GM23338 (cell line): ENCODE measurements around the gene KLHL12. TPM values are rescaled to one million over a fixed set of nuclear protein-coding genes. Genes with fewer than 3 reads are reported as not detected.
A peak's percentile ranks its signal among the peaks of the same experiment; 100 is the strongest.

Experiments used
- ATAC-seq: fragments of 200-7000 bp; cut with Tn5 transposase; 3 replicates; pipeline ENCODE4 v1.9.1; 2020
- DNase-seq: peaks from one replicate; pipeline ENCODE4 v3.0.0-alpha.2; 2015; ENCODE audit warnings: low spot score
- H2AFZ ChIP-seq: fragments of 200-600 bp; sonication (generic); 2 replicates; pipeline ENCODE4 v1.8.0; 2016; ENCODE audit warnings: antibody characterized with exemption, mild to moderate bottlenecking, moderate library complexity
- H3F3A ChIP-seq: fragments of 200-600 bp; sonication (generic); replicated peaks from 2 replicates; pipeline ENCODE4 v1.8.0; 2017; ENCODE audit warnings: antibody characterized with exemption, mixed run types, low read depth
- H3K27ac ChIP-seq: fragments of 200-600 bp; sonication (generic); 2 replicates; pipeline ENCODE4 v1.6.1; 2016; ENCODE audit warnings: low read depth
- H3K27me3 ChIP-seq: fragments of 200-600 bp; sonication (generic); 2 replicates; pipeline ENCODE4 v1.8.0; 2016; ENCODE audit warnings: mild to moderate bottlenecking, mixed run types, moderate library complexity; ENCODE audit not compliant: insufficient read depth
- H3K36me3 ChIP-seq: fragments of 200-600 bp; sonication (generic); 2 replicates; pipeline ENCODE4 v1.8.0; 2016; ENCODE audit warnings: mild to moderate bottlenecking; ENCODE audit not compliant: insufficient read depth
- H3K4me1 ChIP-seq: fragments of 200-600 bp; sonication (generic); 2 replicates; pipeline ENCODE4 v1.8.0; 2016; ENCODE audit warnings: mild to moderate bottlenecking, moderate library complexity; ENCODE audit not compliant: insufficient read depth
- H3K4me2 ChIP-seq: fragments of 200-600 bp; sonication (generic); 2 replicates; pipeline ENCODE4 v1.7.1; 2017; ENCODE audit warnings: mixed run types
- H3K4me3 ChIP-seq: fragments of 200-600 bp; sonication (generic); 2 replicates; pipeline ENCODE4 v1.6.1; 2016; ENCODE audit warnings: mixed run types
- H3K79me2 ChIP-seq: fragments of 200-600 bp; sonication (generic); replicated peaks from 2 replicates; pipeline ENCODE4 v1.8.0; 2017; ENCODE audit warnings: mild to moderate bottlenecking; ENCODE audit not compliant: insufficient read depth
- H3K9me2 ChIP-seq: fragments of 200-600 bp; sonication (generic); 2 replicates; pipeline ENCODE4 v1.8.0; 2017; ENCODE audit not compliant: insufficient read depth
- H4K20me1 ChIP-seq: fragments of 200-600 bp; sonication (generic); replicated peaks from 2 replicates; pipeline ENCODE4 v1.8.0; 2017; ENCODE audit warnings: mild to moderate bottlenecking; ENCODE audit not compliant: insufficient read depth
- H3K27ac Mint-ChIP-seq: 2 replicates; pipeline ENCODE4 v1.8.0; 2020; ENCODE audit warnings: inconsistent platforms, mild to moderate bottlenecking, moderate library complexity, mixed read lengths
- H3K27me3 Mint-ChIP-seq: 3 replicates; pipeline ENCODE4 v1.8.0; 2022; ENCODE audit warnings: low read depth, mild to moderate bottlenecking, moderate library complexity, mixed read lengths, inconsistent platforms; ENCODE audit not compliant: insufficient read depth, poor library complexity
- H3K36me3 Mint-ChIP-seq: 3 replicates; pipeline ENCODE4 v1.8.0; 2021; ENCODE audit warnings: low read depth, mild to moderate bottlenecking, inconsistent platforms, moderate library complexity, mixed read lengths
- H3K4me1 Mint-ChIP-seq: 3 replicates; pipeline ENCODE4 v1.8.0; 2020; ENCODE audit warnings: mild to moderate bottlenecking, inconsistent platforms, mixed read lengths
- H3K4me3 Mint-ChIP-seq: 3 replicates; pipeline ENCODE4 v1.8.0; 2021; ENCODE audit warnings: moderate library complexity, mild to moderate bottlenecking, inconsistent platforms, mixed read lengths
- H3K9me3 Mint-ChIP-seq: 3 replicates; pipeline ENCODE4 v1.8.0; 2020; ENCODE audit warnings: moderate library complexity, mild to moderate bottlenecking, inconsistent platforms, mixed read lengths
- CREB1 ChIP-seq: fragments of 250-450 bp; sonication (Bioruptor Pico); IDR thresholded peaks from 2 replicates; pipeline ENCODE4 v1.5.0; 2020; ENCODE audit warnings: low read depth, mild to moderate bottlenecking, moderate library complexity
- EZH2 ChIP-seq: fragments of 200-600 bp; sonication (generic); IDR thresholded peaks from one replicate; pipeline ENCODE4 v1.8.0; 2017; ENCODE audit warnings: antibody characterized with exemption, mild to moderate bottlenecking, low read depth; ENCODE audit not compliant: unreplicated experiment
- EZH2phosphoT487 ChIP-seq: fragments of 200-600 bp; sonication (generic); IDR thresholded peaks from one replicate; pipeline ENCODE4 v1.8.1; 2018; ENCODE audit warnings: antibody characterized with exemption; ENCODE audit not compliant: unreplicated experiment
- JUNB ChIP-seq: IDR thresholded peaks from one replicate; pipeline ENCODE4 v1.6.1; 2016; ENCODE audit warnings: antibody characterized with exemption; ENCODE audit not compliant: unreplicated experiment
- NANOG ChIP-seq: IDR thresholded peaks from 2 replicates; pipeline ENCODE4 v1.6.1; 2016; ENCODE audit warnings: antibody characterized with exemption, borderline replicate concordance
- POLR2AphosphoS5 ChIP-seq: IDR thresholded peaks from 2 replicates; pipeline ENCODE4 v1.6.1; 2016; ENCODE audit warnings: antibody characterized with exemption, low read depth
- REST ChIP-seq: IDR thresholded peaks from one replicate; pipeline ENCODE4 v1.6.1; 2018; ENCODE audit warnings: antibody characterized with exemption; ENCODE audit not compliant: unreplicated experiment
- STAT1 ChIP-seq: IDR thresholded peaks from one replicate; pipeline ENCODE4 v1.6.1; 2016; ENCODE audit warnings: antibody characterized with exemption; ENCODE audit not compliant: unreplicated experiment
- ZNF114 ChIP-seq: fragments of 250-450 bp; sonication (Bioruptor Pico); IDR thresholded peaks from 2 replicates; pipeline ENCODE4 v1.5.0; 2020; ENCODE audit warnings: mild to moderate bottlenecking, moderate library complexity
- ZNF331 ChIP-seq: fragments of 250-450 bp; sonication (Bioruptor Pico); IDR thresholded peaks from 2 replicates; pipeline ENCODE4 v1.5.0; 2020; ENCODE audit warnings: low read depth, mild to moderate bottlenecking, moderate library complexity
- polyA plus RNA-seq: library from polyadenylated mRNA; unstranded; fragments of >200 nt; fragmentation: Nextera tagmentation; extraction: Ambion mirVana; gene quantifications from 2 replicates; pipeline ENCODE4 v1.2.1, GENCODE V29; 2016
- total RNA-seq: library from RNA; depleted of rRNA; stranded (reverse); fragments of >200 nt; shearing (Covaris generic); gene quantifications from 2 replicates; pipeline ENCODE4 v1.2.3, GENCODE V29; 2014
- TF ChIP-seq, protein P1 (sequence below), 2 experiments: fragments of 200-600 bp in 1 of 2; sonication (generic) in 1 of 2; conservative IDR thresholded peaks; 2 replicates each; pipeline versions ENCODE4 v1.5.1 to v1.6.1; 2016 to 2017; ENCODE audit warnings: antibody characterized with exemption in 2 of 2, low read depth in 2 of 2, mild to moderate bottlenecking in 2 of 2, moderate library complexity in 1 of 2
- TF ChIP-seq, protein P2 (sequence below): fragments of 250-450 bp; sonication (Bioruptor Pico); IDR thresholded peaks from 2 replicates; pipeline ENCODE4 v1.5.0; 2020; ENCODE audit warnings: mild to moderate bottlenecking, moderate library complexity
- TF ChIP-seq, protein P3 (sequence below): IDR thresholded peaks from 2 replicates; pipeline ENCODE4 v1.6.1; 2016; ENCODE audit warnings: antibody characterized with exemption

The KLHL12 gene
- total and polyA plus RNA-seq, 2 experiments from 2014 or later: 14.6 to 27.5 TPM

- DNase-seq (peak; percentile 32), ATAC-seq (peak; percentile 32)
- TF ChIP-seq ZNF114 (CRISPR knock-in tag) (no peak), ZNF331 (CRISPR knock-in tag) (no peak), EZH2 (no peak), REST (no peak), JUNB (no peak), STAT1 (no peak), EZH2phosphoT487 (no peak), POLR2AphosphoS5 (no peak), NANOG (no peak), CREB1 (CRISPR knock-in tag) (no peak)
- TF ChIP-seq, protein P1, sequence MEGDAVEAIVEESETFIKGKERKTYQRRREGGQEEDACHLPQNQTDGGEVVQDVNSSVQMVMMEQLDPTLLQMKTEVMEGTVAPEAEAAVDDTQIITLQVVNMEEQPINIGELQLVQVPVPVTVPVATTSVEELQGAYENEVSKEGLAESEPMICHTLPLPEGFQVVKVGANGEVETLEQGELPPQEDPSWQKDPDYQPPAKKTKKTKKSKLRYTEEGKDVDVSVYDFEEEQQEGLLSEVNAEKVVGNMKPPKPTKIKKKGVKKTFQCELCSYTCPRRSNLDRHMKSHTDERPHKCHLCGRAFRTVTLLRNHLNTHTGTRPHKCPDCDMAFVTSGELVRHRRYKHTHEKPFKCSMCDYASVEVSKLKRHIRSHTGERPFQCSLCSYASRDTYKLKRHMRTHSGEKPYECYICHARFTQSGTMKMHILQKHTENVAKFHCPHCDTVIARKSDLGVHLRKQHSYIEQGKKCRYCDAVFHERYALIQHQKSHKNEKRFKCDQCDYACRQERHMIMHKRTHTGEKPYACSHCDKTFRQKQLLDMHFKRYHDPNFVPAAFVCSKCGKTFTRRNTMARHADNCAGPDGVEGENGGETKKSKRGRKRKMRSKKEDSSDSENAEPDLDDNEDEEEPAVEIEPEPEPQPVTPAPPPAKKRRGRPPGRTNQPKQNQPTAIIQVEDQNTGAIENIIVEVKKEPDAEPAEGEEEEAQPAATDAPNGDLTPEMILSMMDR (conservative IDR thresholded peaks at IDR 0.05; ENCODE audit: low read depth in 2 of 2): no peak
- TF ChIP-seq, protein P2, sequence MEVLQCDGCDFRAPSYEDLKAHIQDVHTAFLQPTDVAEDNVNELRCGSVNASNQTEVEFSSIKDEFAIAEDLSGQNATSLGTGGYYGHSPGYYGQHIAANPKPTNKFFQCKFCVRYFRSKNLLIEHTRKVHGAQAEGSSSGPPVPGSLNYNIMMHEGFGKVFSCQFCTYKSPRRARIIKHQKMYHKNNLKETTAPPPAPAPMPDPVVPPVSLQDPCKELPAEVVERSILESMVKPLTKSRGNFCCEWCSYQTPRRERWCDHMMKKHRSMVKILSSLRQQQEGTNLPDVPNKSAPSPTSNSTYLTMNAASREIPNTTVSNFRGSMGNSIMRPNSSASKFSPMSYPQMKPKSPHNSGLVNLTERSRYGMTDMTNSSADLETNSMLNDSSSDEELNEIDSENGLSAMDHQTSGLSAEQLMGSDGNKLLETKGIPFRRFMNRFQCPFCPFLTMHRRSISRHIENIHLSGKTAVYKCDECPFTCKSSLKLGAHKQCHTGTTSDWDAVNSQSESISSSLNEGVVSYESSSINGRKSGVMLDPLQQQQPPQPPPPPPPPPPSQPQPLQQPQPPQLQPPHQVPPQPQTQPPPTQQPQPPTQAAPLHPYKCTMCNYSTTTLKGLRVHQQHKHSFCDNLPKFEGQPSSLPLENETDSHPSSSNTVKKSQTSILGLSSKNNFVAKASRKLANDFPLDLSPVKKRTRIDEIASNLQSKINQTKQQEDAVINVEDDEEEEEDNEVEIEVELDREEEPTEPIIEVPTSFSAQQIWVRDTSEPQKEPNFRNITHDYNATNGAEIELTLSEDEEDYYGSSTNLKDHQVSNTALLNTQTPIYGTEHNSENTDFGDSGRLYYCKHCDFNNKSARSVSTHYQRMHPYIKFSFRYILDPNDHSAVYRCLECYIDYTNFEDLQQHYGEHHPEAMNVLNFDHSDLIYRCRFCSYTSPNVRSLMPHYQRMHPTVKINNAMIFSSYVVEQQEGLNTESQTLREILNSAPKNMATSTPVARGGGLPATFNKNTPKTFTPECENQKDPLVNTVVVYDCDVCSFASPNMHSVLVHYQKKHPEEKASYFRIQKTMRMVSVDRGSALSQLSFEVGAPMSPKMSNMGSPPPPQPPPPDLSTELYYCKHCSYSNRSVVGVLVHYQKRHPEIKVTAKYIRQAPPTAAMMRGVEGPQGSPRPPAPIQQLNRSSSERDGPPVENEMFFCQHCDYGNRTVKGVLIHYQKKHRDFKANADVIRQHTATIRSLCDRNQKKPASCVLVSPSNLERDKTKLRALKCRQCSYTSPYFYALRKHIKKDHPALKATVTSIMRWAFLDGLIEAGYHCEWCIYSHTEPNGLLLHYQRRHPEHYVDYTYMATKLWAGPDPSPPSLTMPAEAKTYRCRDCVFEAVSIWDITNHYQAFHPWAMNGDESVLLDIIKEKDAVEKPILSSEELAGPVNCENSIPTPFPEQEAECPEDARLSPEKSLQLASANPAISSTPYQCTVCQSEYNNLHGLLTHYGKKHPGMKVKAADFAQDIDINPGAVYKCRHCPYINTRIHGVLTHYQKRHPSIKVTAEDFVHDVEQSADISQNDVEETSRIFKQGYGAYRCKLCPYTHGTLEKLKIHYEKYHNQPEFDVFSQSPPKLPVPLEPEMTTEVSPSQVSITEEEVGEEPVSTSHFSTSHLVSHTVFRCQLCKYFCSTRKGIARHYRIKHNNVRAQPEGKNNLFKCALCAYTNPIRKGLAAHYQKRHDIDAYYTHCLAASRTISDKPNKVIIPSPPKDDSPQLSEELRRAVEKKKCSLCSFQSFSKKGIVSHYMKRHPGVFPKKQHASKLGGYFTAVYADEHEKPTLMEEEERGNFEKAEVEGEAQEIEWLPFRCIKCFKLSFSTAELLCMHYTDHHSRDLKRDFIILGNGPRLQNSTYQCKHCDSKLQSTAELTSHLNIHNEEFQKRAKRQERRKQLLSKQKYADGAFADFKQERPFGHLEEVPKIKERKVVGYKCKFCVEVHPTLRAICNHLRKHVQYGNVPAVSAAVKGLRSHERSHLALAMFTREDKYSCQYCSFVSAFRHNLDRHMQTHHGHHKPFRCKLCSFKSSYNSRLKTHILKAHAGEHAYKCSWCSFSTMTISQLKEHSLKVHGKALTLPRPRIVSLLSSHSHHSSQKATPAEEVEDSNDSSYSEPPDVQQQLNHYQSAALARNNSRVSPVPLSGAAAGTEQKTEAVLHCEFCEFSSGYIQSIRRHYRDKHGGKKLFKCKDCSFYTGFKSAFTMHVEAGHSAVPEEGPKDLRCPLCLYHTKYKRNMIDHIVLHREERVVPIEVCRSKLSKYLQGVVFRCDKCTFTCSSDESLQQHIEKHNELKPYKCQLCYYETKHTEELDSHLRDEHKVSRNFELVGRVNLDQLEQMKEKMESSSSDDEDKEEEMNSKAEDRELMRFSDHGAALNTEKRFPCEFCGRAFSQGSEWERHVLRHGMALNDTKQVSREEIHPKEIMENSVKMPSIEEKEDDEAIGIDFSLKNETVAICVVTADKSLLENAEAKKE (CRISPR knock-in tag): no peak
- TF ChIP-seq, protein P3, sequence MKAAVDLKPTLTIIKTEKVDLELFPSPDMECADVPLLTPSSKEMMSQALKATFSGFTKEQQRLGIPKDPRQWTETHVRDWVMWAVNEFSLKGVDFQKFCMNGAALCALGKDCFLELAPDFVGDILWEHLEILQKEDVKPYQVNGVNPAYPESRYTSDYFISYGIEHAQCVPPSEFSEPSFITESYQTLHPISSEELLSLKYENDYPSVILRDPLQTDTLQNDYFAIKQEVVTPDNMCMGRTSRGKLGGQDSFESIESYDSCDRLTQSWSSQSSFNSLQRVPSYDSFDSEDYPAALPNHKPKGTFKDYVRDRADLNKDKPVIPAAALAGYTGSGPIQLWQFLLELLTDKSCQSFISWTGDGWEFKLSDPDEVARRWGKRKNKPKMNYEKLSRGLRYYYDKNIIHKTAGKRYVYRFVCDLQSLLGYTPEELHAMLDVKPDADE: no peak
- peak overlapping the region; percentile 98 for H3K4me3 ChIP-seq
- H3K27ac Mint-ChIP-seq: peak overlapping the region; percentile 60; the same call in 1 of the 2 replicates
- peaks cover 13% of the 10 kb centered on the region for H3K4me1 Mint-ChIP-seq
- H4K20me1 ChIP-seq: peaks cover 39% of the 10 kb centered on the region
- no peaks in the 10 kb centered on the region for H3F3A ChIP-seq
- no peaks in the 10 kb centered on the region for H3K27me3 ChIP-seq
- peaks cover 3% of the 10 kb centered on the region; the same call in 2 of the 3 replicates for H3K36me3 Mint-ChIP-seq
- H3K4me2 ChIP-seq: peak overlapping the region; percentile 87
- H3K4me1 ChIP-seq: peaks cover 5% of the 10 kb centered on the region; the same call in 1 of the 2 replicates
- H3K27me3 Mint-ChIP-seq: peaks cover 7% of the 10 kb centered on the region
- peaks cover 42% of the 10 kb centered on the region for H3K79me2 ChIP-seq
- H3K9me3 Mint-ChIP-seq: no peaks in the 10 kb centered on the region
- H3K27ac ChIP-seq: no peak overlapping the region
- H3K9me2 ChIP-seq: no peaks in the 10 kb centered on the region
- H3K36me3 ChIP-seq: peaks cover under 1% of the 10 kb centered on the region; the same call in 1 of the 2 replicates
- H2AFZ ChIP-seq: peak overlapping the region; percentile 83
- H3K4me3 Mint-ChIP-seq: peak overlapping the region; percentile 84
These were observed 31.7 kb upstream of the KLHL12 start for GRCh38 chr1:202958544-202959275.
